Middle frontal gyrus (tissue), 1 donor: Measurements from ENCODE around the gene N4BP2.
"Not testable (repeated sequence)": the region's sequence is repeated elsewhere in the genome, so short reads cannot be mapped to it uniquely, and the experiment has no call there.

Experiments used
- DNase-seq: peaks from one replicate; pipeline ENCODE4 v3.0.0-alpha.2; 2015; ENCODE audit warnings: low spot score; ENCODE audit errors: extremely low spot score

N4BP2 gene

DNA sequence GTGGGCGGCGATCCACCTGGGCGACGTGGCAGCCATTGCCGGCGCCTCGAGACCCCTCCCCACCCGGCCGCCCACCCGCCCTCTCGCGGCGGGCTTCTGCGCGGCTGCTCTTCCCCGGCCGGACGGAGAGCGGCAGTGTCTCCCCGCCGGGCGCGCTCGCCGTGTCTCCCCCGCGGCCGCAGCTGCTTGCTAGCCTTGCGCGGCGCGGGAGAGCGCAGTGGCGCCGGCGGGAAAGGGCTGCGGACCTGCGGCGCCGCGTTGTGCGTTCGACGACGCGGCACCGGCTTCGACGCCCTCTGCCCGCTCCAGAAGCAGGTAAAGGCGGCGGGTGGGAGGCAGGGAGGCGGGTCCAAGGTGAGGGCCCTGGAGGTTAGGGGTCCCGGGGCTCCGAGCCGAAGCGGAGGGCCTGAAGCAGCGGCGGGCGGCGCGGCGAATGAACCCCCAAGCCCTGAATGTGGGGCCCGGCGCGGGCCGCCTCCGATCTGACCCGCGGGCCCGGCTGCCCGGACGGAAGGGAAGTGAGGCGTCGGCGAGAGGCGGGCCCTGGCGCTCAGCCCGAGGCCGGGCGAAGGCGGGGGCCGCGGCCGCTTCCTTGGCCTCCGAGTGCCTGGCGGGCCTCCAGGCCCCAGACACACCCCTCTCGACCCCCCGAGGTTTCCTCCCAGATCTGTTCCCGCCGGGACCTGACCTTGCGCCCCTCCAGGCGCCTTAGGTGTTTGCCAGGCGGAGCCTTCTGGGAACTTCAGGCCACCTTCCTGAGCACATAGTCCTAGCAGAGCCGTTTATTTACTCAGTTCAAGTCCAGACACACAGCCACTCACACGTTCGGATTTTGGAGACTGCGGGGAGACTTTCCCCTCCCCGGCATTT, at the start of gene N4BP2:
Gene N4BP2 (plus strand): TSS at position 135 of the 870 bp plus-strand sequence. CDS start 40,491 bp downstream, outside the sequence.
- DNase-seq: peak; percentile 62

DNA sequence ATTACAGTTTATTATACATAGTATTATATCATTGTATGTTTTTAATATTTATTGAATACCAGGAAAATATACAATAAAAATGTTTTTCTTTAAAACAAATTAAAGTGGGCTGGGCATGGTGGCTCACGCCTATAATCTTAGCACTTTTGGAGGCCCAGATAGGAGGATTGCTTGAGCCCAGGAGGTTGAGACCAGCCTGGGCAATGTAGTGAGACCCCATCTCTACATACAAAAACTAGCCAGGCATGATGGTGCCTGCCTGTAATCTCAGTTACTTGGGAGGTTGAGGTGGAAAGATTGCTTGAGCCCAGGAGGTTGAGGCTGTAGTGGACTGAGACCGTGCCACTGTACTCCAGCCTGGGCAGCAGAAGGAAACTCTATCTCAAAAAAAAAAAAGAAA, 40.6 kb upstream of the N4BP2 start:
- DNase-seq: no peak

DNA sequence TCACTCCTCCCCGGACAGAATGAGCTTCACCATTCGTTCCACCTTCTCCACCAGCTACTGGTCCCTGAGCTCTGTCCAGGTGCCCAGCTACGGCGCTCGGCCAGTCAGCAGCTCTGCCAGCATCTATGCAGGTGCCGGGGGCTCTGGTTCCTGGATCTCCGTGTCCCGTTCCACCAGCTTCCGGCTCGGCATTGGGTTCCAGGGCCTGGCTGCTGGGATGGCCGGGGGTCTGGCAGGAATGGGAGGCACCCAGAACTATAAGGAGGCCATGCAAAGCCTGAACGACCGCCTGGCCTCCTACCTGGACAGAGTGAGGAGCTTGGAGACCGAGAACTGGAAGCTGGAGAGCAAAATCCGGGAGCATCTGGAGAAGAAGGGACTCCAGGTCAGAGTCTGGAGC, 36.4 kb upstream of the N4BP2 start:
- DNase-seq: no peak

DNA sequence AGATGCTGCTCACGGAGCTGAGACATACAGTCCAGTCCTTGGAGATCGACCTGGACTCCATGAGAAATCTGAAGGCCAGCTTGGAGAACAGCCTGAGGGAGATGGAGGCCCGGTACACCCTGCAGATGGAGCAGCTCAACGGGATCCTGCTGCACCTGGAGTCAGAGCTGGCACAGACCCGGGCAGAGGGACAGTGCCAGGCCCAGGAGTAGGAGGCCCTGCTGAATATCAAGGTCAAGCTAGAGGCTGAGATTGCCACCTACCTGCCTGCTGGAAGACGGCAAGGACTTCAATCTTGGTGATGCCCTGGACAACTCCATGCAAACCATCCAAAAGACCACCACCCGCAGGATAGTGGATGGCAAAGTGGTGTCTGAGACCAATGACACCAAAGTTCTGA, 35.5 kb upstream of the N4BP2 start:
- DNase-seq: not testable (repeated sequence)

DNA sequence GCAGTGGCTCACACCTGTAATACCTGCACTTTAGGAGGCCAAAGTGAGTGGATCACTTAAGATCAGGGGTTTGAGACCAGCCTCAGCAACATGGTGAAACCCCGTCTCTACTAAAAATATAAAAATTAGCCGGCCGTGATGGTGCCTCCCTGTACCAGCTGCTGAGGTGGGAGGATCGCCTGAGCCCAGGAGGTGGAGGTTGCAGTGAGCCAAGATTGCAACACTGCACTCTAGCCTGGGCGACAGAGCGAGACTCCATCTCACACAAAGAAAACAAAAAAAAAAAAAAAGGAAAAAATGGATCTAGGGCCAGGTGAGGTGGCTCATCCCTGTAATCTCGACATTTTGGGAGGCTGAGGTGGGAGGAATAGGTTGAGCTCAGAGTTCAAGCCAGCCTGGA, 32.6 kb upstream of the N4BP2 start:
- not testable (repeated sequence) for DNase-seq

DNA sequence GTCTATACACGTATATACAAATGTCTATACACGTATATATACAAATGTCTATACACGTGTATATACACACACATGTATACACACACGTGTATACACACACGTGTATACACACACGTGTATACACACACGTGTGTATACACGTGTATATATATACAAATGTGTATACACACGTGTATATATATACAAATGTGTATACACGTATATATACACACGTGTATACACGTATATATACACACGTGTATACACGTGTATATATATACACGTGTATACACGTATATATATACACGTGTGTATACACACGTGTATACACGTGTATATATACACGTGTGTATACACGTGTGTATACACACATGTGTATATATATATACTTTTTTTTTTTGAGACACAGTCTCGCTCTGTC, 23.9 kb upstream of the N4BP2 start:
- no peak for DNase-seq

DNA sequence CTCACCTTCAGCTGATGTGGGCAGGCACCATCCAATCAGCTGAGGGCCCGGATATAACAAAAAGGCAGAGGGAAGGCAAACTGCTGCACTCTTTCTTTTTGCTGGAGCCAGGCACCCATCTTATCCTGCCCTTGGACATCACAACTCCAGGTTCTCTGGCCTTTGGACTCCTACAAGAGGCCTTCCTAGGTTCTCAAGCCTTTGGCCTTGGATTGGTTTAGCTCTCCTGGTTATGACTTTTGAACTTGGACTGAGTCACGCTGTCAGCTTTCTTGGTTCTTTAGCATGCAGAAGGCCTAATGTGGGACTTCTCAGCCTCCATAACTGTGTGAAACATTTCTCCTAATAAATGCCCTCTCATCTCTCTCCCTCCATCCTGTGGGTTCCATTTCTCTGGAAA, 23.0 kb upstream of the N4BP2 start:
- no peak for DNase-seq

DNA sequence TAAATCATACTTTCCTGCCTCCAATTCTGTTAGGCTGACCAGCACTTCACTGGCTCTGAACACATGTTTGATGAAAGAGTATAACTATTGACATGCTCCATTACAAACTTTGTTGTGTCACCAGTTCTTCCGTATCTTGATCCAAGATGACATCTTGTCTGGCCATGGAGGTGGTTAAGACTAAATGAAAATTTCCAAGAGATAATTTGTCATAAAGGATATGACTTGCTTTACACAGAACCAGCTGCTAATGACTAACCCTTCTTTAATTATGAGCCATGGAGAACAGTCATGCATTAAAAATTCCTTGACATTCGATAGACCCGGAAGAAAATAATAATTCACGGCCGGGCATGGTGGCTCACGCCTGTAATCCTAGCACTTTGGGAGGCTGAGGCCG, 17.7 kb upstream of the N4BP2 start:
- DNase-seq: no peak

DNA sequence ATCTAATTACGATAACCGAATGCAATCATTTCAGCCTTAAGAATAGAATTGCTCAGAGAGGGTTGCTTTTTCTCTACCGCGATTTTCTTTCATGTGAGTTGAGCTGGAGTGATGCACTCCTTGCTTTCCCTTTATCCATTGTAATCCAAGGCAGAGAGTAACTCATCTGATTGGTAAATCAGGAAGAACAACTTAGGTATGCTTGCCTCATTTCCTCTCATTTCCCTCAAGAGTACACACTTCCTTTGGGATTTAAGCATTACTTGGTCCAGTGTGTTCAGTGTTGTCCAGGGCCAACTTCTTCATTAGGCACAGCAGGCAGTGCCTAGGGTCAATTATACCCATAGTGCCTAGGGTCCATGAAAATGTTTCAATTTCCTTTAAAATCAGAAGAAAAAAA, 15.7 kb upstream of the N4BP2 start:
- DNase-seq: no peak

DNA sequence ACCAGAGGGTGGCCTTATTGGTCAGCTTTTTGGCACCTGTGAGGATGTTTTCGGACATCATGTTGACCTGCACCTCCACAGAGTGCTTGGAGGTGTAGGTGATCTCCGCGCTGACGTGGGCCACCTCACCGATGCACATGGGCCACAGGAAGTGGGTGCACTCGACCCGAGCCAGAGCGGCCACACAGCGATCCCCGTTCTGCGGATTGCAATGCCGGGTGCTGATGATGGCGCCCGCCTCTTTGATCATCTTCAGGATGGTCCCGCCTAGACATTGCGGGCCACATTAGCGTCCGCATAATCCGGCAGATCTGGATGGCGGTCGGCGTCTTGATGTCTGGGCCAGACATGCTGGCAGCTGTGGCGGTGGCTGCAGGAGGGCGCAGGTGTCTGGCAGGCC, 12.9 kb upstream of the N4BP2 start:
- DNase-seq: no peak

DNA sequence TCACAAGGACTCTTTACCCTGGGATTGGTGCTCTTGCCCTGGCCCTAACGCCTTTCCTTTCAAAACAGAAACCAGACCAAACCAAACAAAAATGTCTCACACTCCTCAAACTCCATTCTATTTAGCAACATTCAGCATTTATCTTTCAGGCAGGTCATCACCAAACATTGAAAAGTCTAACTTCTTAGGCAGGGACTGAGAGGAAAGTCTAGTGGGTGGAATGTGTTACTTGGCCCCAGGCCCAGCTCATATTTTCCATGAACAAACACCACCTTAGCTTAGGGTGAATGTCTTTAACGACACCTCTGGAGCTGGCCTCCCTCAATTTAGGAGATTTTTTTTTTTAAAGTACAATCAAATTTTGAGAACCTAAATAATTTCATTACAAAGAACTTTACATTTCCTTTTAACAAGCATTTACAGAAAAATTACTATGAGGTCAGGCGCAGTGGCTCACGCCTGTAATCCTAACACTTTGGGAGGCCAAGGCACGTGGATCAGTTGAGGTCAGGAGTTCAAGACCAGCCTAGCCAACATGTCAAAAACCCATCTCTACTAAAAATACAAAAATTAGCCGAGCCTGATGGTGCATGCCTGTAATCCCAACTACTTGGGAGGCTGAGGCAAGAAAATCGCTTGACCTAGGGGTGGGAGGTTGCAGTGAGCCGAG, 10.2 kb upstream of the N4BP2 start:
- DNase-seq: no peak

DNA sequence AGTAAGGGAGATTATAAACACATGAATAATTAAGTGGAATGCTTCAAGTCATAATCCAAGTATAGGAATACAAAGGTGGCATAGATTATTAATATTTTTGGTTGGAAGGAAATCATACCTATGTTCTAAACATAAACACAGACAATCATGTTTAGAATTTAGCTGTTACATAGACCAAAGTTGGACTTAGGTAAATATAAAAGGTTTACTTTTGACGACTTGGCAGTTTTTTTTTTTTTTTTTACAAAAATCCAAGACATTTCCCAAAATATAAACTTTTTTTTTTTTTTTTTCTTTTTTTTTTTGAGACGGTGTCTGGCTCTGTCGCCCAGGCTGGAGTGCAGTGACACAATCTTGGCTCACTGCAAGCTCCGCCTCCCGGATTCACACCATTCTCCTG, 3.5 kb upstream of the N4BP2 start:
- DNase-seq: no peak

DNA sequence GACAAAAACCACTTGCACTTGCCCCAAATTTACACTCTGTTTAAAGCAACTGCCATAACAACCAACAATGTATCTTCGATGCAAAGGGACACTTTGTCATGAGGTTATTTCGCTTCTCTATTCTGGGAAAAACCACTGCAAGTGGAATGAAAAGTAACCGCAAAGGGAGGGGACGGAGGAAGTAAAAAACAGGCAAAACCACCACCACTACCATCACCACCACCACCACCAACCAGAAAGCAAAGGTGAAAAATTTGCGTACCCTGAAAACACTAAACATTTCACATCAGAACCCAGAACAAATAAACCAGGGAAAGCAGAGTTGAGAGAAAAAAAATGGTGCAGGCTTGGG, 1.2 kb upstream of the N4BP2 start:
- DNase-seq: no peak

DNA sequence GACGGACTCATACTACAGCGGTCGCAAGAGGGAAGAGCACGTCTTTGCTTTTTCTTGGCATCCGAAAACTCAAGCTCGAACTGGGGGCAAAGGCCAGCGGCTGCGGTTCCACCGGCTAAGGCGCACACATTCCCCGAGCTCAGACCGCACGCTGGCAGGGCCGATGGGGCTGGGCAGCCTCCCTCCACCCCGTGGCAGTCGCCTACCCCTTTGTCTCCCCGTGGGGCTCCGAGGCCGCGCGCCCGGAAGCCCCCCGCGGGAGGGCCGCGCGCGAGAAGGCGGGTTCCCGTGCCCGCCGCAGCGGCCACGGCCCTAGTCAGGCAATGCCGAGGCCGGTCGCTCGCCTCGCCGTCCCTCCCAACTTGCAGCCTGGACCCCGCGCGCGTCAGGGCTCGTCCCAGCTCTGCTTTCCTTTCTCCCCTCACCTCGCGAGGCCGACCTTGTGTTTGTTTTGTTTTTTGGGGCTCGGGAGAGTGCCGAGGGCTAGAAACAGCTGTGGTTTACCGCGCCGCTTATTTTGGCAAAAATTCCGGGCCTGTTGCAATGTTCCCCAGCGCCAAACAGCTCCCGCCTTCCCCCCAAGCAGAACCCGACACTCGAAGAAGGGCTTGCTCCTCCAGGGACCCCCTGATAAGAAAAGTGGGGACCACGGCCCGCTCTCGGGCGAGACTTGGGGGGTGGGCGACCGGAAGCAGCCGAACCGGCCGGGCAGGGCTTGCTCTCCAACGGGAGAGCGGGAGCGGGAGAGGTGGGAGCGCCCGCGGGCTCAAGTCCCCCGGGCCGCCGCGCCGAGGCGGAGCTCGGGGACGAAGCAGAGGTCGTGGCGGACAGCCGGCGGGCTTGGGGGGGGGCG, 561 bp upstream of the N4BP2 start:
- no peak for DNase-seq

DNA sequence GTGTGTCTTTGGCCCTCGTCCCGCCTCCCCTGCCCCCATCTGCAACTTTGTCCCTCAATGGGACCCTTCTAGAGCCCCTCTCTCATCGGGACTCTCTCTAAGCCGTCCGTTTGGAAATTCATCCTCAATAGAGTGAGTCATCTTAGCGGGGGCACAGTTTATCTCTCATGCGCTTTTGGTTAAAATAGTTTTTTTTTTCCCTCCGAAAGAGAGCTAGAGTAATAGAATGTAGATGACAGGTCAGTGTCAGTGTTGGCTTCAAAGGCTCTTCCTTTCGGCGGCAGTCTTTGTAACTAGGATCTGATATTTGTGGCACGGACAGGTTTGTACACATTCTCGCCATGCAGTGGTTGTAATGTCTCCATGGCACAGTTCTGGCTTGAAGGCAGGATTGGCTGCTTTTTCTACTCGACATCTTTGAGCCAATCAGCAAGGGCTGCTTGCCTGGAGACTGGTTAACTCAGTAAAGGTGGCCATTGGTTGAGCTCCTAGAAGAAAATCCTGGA, 989 bp downstream of the N4BP2 start:
- peak; percentile 83 for DNase-seq

DNA sequence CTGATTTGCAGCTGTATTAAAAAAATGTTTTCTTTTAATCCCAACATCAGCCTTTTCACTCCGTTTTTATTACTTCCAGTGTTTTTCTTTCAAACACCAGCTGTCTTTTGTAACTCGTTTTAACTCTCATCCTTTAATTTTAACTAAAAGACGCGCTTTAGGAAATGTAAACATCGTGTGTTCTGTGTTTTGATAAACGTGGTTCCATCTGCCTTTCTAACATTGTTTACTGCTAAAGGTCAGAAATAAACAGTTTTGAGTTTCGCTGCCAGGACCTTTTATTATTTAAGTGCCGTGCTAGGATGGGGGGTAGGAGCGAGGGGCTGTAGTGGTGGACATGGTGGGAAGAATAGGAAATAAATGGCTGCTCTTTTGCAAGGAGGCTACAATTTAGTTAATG, 1.5 kb downstream of the N4BP2 start:
- DNase-seq: no peak

DNA sequence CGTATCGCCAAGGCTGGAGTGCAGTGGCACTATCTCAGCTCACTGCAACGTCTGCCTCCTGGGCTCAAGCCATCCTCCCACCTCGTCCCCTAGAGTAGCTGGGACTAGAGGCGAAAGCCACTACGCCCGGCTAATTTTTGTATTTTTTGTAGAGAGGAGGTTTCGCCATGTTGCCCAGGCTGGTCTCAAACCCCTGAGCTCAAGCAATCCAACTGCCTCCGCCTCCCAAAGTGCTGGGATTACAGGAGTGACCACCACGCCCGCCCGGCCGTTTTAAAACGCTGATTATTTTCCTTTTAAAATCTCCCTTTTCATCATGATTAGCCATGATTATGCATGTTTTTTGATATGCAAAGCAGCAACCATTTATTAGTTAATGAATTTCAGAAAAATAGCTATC, 2.2 kb downstream of the N4BP2 start:
- no peak for DNase-seq

DNA sequence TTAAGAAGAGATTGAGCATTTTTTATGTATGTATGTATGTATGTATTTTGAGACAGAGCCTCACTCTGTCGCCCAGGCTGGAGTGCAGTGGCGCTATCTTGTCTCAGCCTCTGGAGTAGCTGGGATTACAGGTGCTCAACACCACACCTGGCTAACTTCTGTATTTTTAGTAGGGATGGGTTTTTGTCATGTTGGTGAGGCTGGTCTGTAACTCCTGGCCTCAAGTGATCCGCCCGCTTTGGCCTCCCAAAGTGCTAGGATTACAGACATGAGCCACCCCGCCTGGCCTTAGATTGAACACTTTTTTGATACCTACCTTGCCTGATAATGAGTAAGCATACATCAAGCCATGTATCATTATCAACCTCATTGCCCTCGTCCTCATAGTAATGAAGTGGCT, 2.7 kb downstream of the N4BP2 start:
- DNase-seq: no peak

DNA sequence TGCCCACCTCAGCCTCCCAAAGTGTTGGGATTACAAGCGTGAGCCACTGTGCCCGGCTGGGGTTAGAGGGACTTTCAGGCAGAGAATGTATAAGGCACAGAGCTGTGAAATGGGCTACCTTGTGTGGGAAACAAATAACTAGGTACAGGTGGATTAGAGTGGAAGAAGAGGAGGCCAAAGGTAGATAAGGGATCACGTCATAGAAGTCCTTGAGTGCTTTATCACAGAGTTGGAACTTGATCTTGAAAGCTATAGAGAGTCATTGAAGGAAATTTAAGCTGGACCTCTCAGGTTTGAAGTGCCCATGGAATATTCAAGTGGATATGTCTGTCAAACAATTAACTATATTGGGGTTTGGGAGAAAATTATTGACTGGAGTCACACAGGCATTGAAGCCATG, 8.4 kb downstream of the N4BP2 start:
- no peak for DNase-seq

DNA sequence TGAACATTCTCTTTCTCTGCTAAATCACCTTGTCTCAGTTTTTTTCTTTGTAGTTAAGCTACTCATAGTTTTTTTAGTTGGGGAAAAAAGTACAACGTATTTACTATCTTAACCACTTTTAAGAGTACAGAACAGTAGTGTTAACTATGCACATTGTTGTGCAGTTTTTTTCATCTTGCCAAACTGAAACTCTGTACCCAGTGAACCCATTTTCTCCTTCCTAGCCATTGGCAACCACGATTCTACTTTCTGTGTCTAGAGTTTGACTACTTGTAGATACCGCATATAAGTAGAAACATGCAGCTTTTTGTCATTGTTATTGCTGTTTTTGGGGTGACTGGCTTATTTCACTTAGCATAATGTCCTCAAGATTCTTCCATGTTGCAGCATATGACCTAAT, 10.0 kb downstream of the N4BP2 start:
- DNase-seq: no peak

DNA sequence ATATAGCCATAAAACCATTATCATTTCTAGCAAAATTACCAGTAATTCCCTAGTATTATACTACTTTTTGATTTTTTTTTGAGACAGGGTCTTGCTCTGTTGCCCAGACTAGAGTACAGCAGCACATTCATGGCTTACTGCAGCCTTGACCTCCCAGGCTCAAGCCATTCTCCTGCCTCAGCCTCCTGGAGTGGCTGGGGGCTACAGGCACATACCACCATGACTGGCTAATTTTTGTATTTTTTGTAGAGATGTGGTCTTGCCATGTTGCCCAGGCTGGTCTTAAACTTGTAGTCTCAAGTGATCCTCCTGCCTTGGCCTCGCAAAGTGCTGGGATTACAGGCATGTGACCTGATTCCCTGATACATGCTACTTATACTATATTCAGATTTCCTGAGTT, 13.7 kb downstream of the N4BP2 start:
- no peak for DNase-seq

DNA sequence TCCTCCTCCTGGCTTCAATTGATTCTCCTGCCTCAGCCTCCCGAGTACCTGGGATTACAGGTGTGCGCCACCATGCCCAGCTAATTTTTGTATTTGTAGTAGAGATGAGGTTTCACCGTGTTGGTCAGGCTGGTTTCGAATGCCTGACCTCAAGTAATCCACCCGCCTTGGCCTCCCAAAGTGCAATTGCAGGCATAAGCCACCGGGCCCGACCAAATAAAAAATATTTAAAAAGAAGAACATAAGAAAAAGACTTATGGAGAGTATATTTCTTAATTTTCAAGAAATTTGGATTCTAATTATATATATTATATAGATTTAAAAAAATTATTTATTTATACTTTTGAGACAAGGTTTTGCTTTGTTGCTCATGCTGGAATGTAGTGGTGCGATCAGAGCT, 29.8 kb downstream of the N4BP2 start:
- DNase-seq: no peak
